NOMO-1 treated with dmso at 0.1 percent for 144 hours (cell line): ENCODE data around the gene ZNF862.
"Not testable (repeated sequence)": the region's sequence is repeated elsewhere in the genome, so short reads cannot be mapped to it uniquely, and the experiment has no call there.

Experiments used
- DNase-seq: peaks from one replicate; lab custom pipeline; 2025; ENCODE audit not compliant: unreplicated experiment; lab: John Stamatoyannopoulos, UW

Gene ZNF862

DNA sequence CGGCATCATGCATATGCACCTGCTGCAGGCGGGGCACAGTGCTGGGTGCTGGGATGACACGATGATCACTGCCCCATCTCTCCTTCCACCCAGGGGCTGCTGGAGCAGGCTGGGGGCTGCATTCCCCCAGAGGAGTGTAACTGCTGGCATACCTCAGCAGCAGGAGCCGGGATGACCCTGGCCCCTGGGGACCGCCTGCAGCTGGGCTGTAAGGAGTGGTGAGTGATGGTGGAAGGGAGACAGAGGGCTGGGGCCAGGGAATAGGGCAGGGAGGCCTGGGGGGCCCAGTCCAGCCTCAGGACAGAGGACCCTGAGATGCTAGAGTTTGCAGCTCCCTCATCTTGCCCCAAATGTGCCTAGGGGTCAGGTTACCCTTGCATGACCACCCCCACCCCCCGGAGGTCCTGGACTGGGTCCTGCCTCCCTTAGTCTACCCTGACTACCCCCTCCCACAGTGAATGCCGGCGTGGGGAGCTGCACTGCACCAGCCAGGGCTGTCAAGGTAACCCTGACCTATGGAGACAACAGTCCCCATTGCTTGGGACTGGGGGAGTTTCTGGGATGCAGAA, 14.5 kb upstream of the ZNF862 start:
- DNase-seq = no peak

DNA sequence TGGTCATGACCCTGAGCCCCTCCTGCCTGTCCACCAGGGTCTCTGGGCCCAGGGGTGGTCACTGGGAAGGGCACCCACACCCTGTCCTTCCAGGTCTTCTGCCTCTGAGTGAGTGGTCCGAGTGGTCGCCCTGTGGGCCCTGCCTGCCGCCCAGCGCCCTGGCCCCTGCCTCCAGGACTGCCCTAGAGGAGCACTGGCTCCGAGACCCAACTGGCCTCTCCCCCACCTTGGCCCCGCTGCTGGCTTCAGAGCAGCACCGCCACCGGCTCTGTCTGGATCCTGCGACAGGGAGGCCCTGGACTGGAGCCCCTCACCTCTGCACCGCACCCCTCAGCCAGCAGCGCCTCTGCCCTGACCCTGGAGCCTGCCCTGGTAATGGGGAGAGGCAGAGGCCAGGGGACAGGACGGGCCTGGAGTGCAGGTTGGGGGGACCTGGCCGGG, 13.9 kb upstream of the ZNF862 start:
- DNase-seq = no peak

DNA sequence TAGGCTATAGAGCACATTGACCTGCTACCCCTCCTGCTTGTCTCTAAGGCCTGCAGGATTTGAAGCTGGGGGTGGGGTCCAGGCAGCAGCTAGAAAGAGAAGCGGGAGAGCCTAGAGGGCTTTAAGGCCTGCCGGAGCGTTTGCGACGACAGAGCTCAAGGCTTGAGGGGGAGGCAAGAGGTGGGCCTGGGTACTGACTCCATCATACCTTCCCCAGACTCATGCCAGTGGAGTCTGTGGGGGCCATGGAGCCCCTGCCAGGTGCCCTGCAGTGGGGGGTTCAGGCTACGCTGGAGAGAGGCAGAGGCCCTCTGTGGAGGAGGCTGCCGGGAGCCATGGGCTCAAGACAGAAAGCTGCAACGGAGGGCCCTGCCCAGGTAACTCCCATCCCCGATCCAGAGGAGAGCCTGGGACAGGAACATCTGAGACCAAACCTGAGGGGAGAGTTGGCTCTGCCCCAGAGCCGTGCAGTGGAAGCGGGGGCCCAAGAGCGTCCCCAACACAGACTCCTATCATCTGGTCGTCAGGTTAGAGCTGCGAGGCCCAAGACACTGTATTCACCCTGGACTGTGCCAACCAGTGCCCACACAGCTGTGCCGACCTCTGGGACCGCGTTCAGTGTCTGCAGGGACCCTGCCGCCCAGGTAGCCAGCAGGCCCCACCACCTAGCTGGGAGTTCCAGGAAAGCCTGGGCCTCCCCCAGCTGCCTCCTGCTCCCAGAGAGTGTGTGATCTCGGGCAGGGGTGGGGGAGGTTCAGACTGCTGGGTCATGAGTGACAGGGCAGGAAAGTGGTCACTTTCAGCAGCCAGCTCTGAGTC, 13.2 kb upstream of the ZNF862 start:
- DNase-seq = no peak

DNA sequence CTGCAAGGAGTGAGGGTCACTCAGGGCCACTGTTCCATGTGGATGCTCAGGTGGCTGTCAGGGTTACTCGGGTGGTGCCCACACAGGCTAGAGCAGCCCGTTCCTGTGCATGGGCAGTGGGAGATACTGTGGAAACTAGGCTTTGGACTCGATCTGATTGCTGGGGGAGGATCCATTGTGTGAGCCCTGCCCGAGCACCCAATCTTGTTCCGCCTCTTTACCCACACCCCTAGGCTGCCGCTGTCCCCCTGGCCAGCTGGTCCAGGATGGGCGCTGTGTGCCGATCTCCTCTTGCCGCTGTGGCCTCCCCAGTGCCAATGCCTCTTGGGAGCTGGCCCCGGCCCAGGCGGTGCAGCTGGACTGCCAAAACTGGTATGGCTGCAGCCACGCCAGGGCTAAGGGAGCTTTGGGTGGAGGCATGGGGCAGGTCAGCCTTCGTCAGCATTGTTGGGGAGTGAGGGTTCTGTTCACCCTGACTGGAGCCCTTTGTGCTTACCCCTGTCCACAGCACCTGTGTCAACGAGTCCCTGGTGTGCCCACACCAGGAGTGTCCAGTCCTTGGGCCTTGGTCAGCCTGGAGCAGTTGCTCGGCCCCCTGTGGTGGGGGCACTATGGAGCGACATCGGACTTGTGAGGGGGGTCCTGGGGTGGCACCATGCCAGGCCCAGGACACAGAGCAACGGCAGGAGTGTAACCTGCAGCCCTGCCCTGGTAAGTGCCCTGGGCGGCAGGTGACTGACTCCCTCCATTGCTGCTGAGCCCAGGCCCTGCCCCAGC, 12.4 kb upstream of the ZNF862 start:
- DNase-seq = no peak

DNA sequence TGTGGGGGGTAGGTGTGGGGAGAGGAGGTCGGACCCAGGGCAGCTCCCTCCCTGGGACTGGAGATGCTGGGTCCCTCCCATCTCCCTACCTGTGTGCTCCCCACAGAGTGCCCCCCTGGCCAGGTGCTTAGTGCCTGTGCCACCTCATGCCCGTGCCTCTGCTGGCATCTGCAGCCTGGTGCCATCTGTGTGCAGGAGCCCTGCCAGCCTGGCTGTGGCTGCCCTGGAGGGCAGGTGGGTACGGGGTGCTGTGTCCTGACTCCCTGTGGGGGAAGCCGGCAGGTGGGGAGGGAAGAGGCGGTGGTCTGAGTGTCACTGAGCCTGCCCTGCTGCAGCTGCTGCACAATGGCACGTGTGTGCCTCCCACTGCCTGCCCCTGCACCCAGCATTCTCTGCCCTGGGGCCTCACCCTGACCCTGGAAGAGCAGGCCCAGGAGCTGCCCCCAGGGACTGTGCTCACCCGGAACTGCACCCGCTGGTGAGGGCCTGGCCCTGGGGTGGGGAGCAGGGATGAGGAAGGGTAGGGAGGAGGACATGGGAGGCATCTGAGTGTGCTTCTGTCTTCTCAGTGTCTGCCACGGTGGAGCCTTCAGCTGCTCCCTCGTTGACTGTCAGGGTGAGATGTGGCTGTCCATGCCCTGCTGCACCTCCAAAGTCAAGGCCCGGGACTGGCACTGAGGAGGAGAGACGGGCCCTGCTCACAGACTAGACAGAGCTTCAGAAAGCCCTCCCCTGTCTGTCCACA, 11.7 kb upstream of the ZNF862 start:
- no peak for DNase-seq

DNA sequence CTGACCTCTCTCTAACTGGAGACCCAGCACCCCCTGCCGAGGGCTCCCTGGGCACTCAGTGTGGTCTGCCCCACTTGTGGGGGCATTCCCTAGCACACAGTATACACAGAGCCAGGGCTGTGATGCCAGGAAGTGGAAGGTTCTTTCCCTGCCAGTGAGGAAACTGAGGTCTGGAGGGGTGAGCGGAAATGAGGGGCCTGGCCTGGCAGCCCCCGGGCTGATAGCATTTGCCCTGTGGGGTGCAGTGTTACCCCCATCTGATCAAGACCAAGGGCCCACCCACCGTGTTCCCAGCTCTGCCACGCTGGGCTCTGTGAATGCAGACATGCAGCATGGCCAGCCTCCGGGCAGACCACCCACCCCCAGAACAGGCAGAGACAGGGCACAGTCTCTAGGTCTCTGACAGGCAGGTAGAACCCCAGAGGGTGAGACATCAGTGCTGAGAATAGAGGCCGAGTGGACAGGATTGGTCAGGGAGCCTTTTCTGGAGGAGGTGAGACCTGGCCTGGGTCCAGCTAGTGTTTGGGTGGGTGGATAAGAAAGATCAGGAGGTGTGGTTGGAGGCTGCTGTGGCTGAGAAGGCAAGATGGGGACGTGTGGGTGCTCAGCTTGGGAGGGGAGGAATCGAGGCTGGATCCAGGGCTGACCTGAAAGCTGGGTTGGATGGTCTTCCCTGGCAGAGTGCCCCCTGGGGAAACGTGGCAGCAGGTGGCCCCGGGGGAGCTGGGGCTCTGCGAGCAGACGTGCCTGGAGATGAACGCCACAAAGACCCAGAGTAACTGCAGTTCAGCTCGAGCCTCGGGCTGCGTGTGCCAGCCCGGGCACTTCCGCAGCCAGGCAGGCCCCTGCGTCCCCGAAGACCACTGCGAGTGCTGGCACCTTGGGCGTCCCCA, 10.8 kb upstream of the ZNF862 start:
- DNase-seq = no peak

DNA sequence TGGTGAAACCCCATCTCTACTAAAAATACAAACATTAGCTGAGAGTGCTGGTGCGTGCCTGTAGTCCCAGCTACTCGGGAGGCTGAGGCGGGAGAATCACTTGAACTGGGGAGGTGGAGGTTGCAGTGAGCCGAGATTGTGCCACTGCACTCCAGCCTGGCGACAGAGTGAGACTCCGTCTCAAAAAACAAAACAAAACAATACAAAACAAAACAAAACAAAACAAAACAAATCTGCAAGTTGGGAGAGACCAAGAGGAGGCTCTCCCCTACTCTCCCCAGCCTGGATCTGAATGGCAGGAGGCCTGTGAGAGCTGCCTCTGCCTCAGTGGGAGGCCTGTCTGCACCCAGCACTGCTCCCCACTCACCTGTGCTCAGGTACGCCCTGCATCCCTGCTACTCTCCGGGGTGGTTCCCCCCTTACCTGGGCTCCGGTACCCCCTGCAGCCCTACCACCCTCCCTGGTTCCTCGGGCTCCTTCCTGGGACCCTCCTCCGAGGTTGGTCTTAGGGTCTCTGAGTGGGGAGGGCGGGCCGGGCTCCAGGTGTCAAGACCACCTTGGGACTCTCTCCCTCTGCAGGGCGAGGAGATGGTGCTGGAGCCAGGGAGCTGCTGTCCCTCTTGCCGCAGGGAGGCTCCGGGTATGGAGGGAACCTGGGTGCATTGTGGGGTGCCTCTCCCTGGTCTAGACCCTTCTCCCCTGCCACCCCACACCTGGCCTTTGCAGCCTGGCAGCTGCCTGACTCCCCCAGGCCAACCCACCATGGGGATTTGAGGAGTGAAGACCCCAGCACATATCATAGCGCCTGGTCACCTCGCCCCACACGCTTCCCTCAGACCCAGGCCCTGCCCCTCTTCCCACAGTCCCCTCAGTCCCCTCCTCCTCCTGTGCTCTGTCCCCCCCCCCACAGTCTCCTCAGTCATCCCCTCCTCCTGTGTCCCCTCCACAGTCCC, 9.5 kb upstream of the ZNF862 start:
- DNase-seq = no peak

DNA sequence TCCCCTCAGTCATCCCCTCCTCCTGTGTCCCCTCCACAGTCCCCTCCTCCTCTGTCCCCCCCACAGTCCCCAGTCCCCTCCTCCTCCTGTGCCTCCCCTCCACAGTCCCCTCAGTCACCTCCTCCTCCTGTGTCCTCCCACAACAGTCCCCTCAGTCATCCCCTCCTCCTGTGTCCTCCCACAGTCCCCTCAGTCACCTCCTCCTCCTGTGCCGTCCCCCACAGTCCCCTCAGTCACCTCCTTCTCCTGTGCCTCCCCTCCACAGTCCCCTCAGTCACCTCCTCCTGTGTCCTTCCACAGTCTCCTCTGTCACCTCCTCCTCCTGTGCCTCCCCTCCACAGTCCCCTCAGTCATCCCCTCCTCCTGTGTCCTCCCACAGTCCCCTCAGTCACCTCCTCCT, 7.6 kb upstream of the ZNF862 start:
- not testable (repeated sequence) for DNase-seq

DNA sequence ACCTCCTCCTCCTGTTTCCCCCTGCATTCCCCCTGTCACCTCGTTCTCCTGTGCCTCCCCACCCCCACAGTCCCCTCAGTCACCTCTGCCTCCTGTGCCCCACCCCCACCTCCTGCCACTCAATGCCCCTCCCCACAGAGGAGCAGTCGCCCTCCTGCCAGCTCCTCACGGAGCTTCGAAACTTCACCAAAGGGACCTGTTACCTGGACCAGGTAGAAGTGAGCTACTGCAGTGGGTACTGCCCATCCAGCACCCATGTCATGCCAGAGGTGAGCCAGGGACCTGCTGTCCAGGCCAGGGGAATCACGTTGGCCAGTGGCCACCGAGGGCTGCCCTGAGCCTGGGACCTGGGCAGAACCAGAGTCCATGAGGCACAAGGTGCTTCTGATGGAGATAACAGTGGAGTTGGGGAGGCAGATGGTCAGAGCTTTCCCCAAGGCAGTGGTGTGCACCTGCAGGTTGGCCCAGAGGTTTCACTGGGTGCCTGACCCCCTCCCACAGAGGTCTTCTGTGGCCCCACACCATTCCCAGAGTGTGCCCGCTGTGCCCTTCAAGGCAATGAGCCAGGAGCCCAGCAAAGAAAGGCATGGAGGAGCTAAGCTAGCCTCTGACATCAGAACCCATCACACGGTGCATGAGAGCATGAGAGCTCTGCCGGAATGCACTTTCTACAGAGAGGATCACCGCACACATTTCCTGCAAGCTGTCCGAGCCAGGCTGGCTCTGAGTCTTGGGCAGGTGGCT, 7.0 kb upstream of the ZNF862 start:
- no peak for DNase-seq

DNA sequence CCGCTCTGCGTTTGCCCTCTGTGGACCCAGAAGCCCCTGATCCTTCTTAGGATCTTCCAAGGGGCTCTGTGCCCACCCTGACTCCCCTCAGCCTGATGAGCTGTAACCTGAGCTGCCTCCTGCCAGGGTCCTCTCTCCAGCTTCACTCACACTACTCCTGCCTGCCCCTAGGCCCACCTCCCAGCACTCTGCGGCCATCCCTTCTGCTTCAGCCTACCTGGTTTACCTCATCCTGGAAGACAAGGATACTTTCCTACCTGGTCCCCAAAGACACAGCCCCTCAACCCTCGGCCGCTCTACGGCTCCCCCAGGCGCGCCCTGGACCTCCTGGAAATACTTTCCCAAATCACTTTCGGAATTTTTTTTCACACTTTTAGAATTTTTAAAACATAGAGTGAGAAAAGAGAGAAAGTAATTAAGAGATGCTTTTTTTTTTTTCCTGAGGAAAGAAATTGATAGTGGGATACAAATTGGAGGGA, 6.4 kb upstream of the ZNF862 start:
- DNase-seq = no peak

DNA sequence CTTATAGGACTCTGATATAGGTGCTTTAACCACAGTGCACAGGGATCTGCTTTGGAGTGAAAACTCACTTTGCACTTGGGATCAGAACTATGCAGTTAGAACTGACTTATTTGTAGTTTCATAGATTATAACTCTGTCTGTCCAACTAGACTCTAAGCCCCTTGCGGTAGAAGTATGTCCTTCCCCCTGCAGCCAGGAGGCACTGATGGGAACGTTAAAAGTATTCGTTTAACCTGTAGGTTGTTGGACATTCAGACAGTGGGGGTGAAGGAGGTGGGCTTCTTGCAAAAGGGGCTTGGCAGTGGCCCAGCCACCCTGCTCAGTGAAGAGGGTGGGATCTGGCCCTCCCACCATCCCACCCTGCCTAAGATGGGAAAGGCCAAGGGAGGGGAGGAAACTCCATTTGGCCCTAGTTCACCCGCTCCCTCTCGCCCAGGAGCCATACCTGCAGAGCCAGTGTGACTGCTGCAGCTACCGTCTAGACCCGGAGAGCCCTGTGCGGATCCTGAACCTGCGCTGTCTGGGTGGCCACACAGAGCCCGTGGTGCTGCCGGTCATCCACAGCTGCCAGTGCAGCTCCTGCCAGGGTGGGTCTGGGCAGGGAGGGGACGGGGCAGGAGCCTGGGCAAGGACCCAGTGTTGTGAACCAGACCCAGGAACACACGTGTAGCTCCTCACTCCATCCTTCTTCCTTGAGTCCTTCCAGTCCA, 5.7 kb upstream of the ZNF862 start:
- no peak for DNase-seq

DNA sequence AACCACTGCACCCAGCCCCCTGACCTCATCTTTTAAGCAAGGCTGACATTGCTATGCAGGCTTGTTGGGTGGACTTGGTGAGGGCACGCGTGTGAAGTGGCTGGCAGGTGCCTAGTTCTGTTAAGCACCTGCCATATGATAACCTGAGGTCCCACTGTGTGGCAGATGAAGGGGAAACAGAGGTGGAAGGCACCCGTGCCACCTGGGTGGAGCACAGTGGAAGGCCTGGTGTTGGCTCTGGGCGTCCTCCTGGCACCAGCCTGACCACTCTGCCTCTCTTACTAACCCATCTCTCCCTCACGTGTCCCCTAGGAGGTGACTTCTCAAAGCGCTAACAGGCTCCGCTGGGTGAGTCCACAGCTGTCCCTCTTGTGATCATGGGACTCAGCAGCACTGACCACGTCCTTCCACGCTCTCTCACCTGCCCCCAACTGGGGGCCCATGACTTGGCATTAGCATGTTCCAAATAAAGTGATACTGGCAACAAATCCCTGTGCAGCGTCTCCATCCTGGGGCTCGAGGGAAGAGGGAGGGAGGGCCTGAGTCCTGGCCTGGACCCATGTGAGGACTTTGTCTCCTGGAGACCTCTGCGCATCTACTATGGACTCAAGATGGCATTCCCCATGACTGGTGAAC, 4.6 kb upstream of the ZNF862 start:
- DNase-seq = no peak

DNA sequence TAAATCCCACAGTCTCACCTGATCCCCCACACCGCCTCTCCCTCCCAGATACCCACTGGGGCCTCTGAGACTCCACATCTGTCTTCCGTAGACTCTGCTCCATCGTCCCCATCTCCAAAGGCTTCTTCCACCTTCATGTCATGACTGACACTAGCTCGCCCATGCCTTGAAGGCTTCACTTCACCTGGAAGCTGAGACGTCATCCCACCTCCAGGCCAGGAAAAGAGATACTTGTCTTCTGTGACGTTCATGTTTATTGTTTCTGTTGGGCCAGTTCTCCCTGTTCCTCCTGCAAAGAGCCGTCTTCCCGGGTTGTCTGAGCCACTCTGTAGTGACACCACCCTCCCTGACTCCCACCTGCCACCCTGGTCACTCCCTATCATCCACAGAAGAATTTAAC, 3.6 kb upstream of the ZNF862 start:
- no peak for DNase-seq

DNA sequence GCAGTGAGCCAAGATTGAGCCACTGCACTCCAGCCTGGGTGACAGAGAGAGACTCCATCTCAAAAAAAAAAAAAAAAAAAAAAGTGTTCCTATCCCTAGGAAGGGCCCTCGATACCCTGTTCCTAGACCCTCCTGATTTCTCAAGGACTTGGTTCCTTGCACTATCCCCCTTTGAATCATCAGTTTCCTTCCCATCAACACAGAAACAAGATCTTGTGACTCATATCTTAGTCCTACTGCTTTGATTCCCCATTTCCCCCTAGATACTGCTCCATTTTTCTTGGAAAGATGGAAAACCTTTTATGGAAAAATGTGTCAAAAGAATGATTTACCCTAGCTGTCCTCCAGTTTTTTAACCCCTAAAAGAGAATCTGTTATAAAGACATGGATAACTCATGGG, 1.7 kb upstream of the ZNF862 start:
- no peak for DNase-seq

DNA sequence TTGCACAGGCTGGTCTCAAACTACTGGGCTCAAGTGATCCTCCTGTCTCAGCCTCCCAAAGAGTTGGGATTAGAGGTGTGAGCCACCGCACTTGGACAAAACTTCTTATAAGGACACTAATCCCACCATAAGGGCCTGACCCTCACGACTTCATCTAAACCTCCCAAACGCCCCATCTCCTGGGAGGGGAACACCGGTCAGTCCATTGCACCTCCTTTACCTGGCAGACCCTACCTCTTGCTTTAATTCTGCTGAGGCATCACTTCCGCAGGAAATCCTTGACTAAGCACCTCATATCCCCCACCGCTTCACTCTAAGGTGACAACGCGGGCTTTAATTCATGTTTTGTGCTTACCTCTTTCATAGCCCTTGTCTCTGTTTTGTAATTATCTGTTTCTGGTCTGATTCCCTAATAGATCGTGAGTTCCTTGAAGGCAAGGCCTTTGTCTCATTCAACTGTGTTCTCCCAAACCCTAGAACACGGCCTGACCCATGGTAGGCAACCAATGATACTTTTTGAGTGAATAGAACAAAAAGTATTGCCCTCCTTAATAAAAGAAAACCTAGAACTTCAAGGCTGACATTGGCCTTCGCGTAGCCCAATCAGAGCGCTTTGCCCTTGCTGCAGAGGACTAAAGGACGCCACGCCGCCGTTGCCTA, 481 bp upstream of the ZNF862 start:
- no peak for DNase-seq

DNA sequence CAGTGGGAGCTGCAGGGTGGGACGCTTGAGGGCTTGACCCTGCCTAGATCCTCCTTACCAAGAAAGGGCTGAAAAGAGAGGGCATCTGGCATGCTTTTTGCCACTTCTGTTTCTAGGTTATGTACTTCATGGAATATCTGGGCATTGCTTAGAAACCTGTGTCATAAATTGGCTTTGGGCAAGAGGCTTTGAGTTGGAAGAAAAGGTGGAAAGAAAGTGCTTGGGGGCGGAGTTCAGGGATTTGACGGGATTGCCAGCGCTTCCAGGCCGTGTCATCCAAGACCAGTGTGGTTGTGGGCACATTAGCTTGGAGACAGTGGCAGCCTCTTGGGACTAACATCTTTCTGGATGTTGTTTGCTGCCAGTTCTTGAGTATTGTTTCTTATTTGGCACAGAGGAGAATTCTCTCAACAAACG, 825 bp downstream of the ZNF862 start:
- DNase-seq = no peak

DNA sequence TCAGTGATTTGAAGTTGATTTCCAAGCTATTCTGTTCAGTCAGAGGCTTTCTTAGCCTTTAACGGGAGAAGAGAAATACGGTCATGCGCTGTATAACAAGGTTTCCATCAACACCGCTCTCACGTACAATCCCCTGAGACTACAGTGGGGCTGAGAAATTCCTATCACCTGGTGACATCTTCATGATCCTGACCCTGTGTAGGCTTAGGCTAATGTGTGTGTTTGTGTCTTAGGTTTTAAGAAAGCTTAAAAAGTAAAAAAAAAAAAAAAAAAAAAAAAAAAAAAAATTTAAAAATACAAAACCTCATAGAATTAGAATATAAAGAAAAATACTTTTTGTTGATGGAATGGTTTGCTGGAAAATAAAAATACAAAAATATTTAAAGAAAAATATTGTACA, 1.8 kb downstream of the ZNF862 start:
- DNase-seq = no peak
